HL-60 (cell line): ENCODE data around the gene ZNF420.

Experiments used
- DNase-seq, 2 experiments: peaks; one replicate each; pipeline ENCODE4 v3.0.0-alpha.2; 2010 to 2020; ENCODE audit warnings: low read depth in 1 of 2, low spot score in 1 of 2
- H3K27ac ChIP-seq: fragments of 250-450 bp; sonication (Bioruptor Pico); replicated peaks from 2 replicates; pipeline ENCODE4 v1.5.1; 2020; ENCODE audit warnings: mild to moderate bottlenecking, moderate library complexity
- H3K27me3 ChIP-seq: fragments of 250-450 bp; sonication (Bioruptor Pico); 2 replicates; pipeline ENCODE4 v1.5.1; 2021; ENCODE audit warnings: mild to moderate bottlenecking, moderate library complexity; ENCODE audit not compliant: insufficient read depth, poor library complexity, severe bottlenecking
- H3K4me3 ChIP-seq: replicated peaks from 2 replicates; pipeline ENCODE4 v1.5.1; 2011; ENCODE audit warnings: mild to moderate bottlenecking, control low read depth, low read length; ENCODE audit not compliant: insufficient read depth
- CTCF ChIP-seq: IDR thresholded peaks from one replicate; pipeline ENCODE4 v1.5.1; 2011; ENCODE audit warnings: low read length, control low read depth, inconsistent platforms; ENCODE audit not compliant: insufficient read depth
- GABPA ChIP-seq: IDR thresholded peaks from 2 replicates; pipeline ENCODE4 v1.6.1; 2012; ENCODE audit warnings: low read depth
- POLR2AphosphoS5 ChIP-seq: IDR thresholded peaks from 2 replicates; pipeline ENCODE4 v1.6.1; 2012; ENCODE audit warnings: low read depth
- REST ChIP-seq: IDR thresholded peaks from 2 replicates; pipeline ENCODE4 v1.6.1; 2012; ENCODE audit warnings: low read depth; ENCODE audit not compliant: insufficient replicate concordance
- SPI1 ChIP-seq: IDR thresholded peaks from 2 replicates; pipeline ENCODE4 v1.6.1; 2012; ENCODE audit warnings: low read depth, mild to moderate bottlenecking, borderline replicate concordance

The ZNF420 gene

GRCh38 chr19:37148214-37148613 is 70.0 kb downstream of the ZNF420 start:
- TF ChIP-seq GABPA (no peak), REST (no peak), CTCF (no peak), SPI1 (no peak), POLR2AphosphoS5 (no peak)

GRCh38 chr19:37160153-37160552 is 81.9 kb downstream of the ZNF420 start:
- Histone ChIP-seq H3K4me3 (no peak overlapping the region), H3K27me3 (no peaks in the 10 kb centered on the region), H3K27ac (no peak overlapping the region)
- TF ChIP-seq REST = no peak
- TF ChIP-seq CTCF = no peak
- no peak for TF ChIP-seq GABPA
- no peak for TF ChIP-seq SPI1
- no peak for TF ChIP-seq POLR2AphosphoS5
- DNase-seq = no peak

More at GRCh38 chr19:37148214-37148613, 70.0 kb downstream of the ZNF420 start:
- no peaks in the 10 kb centered on the region for H3K27me3 ChIP-seq
- H3K4me3 ChIP-seq = no peak overlapping the region
- H3K27ac ChIP-seq = no peak overlapping the region
- no peak for DNase-seq

- Histone ChIP-seq H3K4me3 (no peak overlapping the region), H3K27me3 (no peaks in the 10 kb centered on the region), H3K27ac (no peak overlapping the region)
- TF ChIP-seq GABPA (no peak), CTCF (no peak), SPI1 (no peak), REST (no peak), POLR2AphosphoS5 (no peak)
- no peak for DNase-seq
Measured at GRCh38 chr19:37165635-37166034, 87.4 kb downstream of the ZNF420 start.
